Measurements from ENCODE around the gene CUL7.

DNA sequence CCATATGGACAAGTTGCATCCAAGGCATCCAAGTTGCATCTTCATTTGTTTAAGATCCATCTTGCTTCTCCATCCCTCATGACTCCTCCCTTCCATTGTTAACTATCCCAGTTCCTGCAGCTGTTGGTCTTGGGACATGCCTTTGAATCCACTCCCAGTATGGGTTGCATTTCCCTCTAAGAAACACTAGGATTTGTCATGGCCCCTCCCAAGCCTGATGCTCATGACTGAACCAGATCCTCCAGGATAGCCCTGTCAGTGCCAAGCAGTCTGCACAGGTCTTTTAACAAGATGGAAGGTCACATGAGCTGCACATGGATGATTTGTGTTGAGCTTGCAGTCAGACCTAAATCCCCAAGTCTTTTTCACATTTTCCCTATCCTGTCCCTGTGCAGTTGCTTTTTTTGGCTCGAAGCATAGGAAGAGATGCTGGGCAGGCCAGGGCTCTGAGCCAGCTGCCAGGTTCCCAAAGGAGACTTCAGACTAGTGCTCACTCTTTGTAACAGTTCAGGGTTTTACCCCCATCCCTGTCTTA, 65.1 kb downstream of the CUL7 start:
- TF ChIP-seq NRF1 (conservative IDR thresholded peaks at IDR 0.05; ENCODE audit: low read depth, low read length) (no peak), RFX5 (IDR thresholded peaks at IDR 0.05; ENCODE audit: low read depth, low read length) (no peak), ZNF274 (IDR thresholded peaks at IDR 0.05; ENCODE audit: insufficient read depth, insufficient read length) (no peak), PBX3 (IDR thresholded peaks at IDR 0.05; ENCODE audit: insufficient replicate concordance, low read depth, low read length) (no peak)

All from GM12878 (cell line).